Measurements from ENCODE around the gene GABRB2. TPM values are rescaled to one million over a fixed set of nuclear protein-coding genes. Genes with fewer than 3 reads are reported as not detected.

GABRB2 gene
- total and polyA plus RNA-seq, 8 donors, result 0.05 to 0.41 (median 0.17) TPM; not detected in 3

DNA sequence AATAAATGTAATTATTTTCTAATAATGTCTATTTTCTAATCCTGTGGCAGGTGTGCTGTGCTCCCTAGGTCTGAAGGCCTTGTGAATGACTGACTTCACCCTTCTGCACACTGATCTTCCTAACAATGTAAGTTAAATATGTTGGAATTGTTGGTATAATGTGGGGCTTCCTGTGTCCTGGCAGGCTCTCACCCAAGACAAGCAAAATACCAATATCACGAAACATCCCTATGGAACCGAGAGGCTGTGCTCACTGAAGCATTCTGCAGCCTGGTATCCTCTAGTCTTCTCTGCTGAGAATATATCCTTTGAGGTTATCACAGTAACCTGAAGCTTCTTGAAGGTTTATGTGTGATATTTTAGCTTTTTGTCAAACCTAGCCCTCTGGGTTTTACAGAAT is 159.4 kb downstream of the GABRB2 start:
- H3K9me3 ChIP-seq, result no peaks in the 10 kb centered on the region
- H3K4me3 ChIP-seq, result no peak overlapping the region
- ATAC-seq (no peak), FAIRE-seq (no peak), DNase-seq (no peak)
- no peaks in the 10 kb centered on the region for H3K27me3 ChIP-seq
- TF ChIP-seq, protein P1, sequence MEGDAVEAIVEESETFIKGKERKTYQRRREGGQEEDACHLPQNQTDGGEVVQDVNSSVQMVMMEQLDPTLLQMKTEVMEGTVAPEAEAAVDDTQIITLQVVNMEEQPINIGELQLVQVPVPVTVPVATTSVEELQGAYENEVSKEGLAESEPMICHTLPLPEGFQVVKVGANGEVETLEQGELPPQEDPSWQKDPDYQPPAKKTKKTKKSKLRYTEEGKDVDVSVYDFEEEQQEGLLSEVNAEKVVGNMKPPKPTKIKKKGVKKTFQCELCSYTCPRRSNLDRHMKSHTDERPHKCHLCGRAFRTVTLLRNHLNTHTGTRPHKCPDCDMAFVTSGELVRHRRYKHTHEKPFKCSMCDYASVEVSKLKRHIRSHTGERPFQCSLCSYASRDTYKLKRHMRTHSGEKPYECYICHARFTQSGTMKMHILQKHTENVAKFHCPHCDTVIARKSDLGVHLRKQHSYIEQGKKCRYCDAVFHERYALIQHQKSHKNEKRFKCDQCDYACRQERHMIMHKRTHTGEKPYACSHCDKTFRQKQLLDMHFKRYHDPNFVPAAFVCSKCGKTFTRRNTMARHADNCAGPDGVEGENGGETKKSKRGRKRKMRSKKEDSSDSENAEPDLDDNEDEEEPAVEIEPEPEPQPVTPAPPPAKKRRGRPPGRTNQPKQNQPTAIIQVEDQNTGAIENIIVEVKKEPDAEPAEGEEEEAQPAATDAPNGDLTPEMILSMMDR (IDR thresholded peaks at IDR 0.05), result no peak
- H3K4me1 ChIP-seq, result no peaks in the 10 kb centered on the region
- H3K27ac ChIP-seq, result no peak overlapping the region
- intact Hi-C loops (cut with DNase I), result no loop called here
- 95 to 98% methylated on average over 2 of the region's 2 CpGs for WGBS, 2 donors
- no peaks in the 10 kb centered on the region for H3K36me3 ChIP-seq

DNA sequence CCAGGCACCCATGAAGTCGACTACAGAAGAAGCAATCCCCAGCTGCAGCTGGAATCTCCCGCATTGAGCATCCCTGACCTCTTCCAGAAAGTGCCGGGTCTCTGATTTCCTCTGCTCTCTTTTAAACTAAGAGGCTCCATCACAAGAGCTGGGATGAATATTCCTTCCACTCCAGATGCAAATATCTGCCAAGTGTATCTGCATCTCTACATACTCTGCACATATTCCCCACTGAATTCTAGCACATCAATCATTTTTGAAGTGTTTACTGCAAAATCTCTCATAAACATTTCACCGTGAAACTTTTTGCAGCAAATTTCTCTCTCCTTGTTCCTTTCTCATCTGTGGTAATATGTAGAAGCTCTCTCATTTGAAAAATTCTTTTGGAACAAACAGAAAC is 161.5 kb downstream of the GABRB2 start:
- no peak for DNase-seq
- Histone ChIP-seq H3K4me1 (no peaks in the 10 kb centered on the region), H3K27me3 (no peaks in the 10 kb centered on the region), H3K4me3 (no peak overlapping the region), H3K36me3 (no peaks in the 10 kb centered on the region), H3K9me3 (no peaks in the 10 kb centered on the region), H3K27ac (no peak overlapping the region)
- intact Hi-C loops (cut with DNase I), result no loop called here
- FAIRE-seq, result no peak
- TF ChIP-seq, protein P1 (IDR thresholded peaks at IDR 0.05), result no peak
- no peak for ATAC-seq
- WGBS, 2 donors, result 67 to 80% methylated on average over 4 of the region's 4 CpGs

DNA sequence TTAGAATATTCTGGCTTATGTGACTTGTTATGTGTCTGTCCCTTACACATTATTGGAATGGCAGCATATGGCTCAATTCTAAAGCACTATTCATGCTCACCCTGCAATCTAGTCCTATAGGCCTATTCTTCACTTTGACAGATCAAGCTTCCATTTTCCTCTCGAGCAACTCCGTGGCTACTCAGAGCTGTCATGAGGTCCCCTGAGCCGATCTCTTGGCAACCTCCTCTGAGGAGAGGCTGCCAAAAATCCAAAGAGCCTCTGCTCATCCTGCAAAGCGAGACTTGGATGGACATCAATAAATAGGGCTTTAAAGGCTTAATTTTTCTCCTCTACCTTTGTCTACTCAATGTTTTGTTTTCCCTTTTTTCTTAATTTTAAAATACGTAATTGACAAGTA is 163.8 kb downstream of the GABRB2 start:
- DNase-seq (no peak), ATAC-seq (no peak), FAIRE-seq (no peak)
- Histone ChIP-seq H3K4me1 (no peaks in the 10 kb centered on the region), H3K27me3 (no peaks in the 10 kb centered on the region), H3K36me3 (no peaks in the 10 kb centered on the region), H3K4me3 (no peak overlapping the region), H3K9me3 (no peaks in the 10 kb centered on the region), H3K27ac (no peak overlapping the region)
- TF ChIP-seq, protein P1 (IDR thresholded peaks at IDR 0.05), result no peak
- WGBS, 2 donors, result 80 to 93% methylated on average over 5 of the region's 5 CpGs
- intact Hi-C loops (cut with DNase I), result no loop called here

DNA sequence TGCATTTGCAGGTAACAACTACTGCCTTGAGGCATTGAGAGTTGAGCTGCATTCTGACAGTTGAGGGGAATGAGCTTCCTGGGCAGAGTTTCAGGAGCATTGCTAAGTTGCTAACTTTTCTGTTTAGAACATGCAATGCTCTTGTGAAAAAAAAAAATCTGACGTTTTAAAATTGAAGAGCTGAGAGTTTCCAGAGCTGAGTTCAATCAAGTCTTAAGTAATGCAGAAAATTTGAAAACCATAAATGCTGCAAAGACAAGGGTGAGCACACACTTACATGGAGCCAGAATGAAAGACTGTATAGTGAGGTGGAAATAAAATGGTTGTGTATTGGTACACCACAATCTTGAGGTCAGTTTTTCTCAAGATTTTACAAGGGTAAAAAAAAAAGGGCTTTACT is 166.0 kb downstream of the GABRB2 start:
- TF ChIP-seq, protein P1 (IDR thresholded peaks at IDR 0.05), result no peak
- no peak for FAIRE-seq
- no peak for ATAC-seq

DNA sequence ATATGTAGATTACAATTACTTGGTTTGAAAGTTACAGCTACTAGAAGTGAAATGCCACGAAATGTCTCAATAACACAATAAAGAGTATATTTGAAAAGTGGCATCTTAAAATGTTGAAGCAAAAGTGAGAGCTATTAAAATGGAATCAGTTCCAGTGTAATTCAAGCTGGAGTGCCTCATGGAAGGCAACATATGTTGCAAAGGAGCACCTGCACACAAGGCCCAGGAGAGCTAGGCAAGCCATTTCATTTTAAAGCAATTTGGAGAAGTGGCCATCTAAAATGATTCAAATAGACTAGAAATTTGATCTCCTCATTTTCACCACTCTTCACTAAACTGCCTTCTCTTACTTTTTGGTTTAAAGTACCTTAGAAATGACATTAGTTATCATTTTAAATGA is 167.8 kb downstream of the GABRB2 start:
- FAIRE-seq (no peak), ATAC-seq (no peak), DNase-seq (no peak)
- Histone ChIP-seq H3K4me3 (no peak overlapping the region), H3K9me3 (no peaks in the 10 kb centered on the region), H3K4me1 (no peaks in the 10 kb centered on the region), H3K27ac (no peak overlapping the region), H3K36me3 (no peaks in the 10 kb centered on the region), H3K27me3 (no peaks in the 10 kb centered on the region)
- intact Hi-C loops (cut with DNase I), result no loop called here
- TF ChIP-seq, protein P1 (IDR thresholded peaks at IDR 0.05), result no peak
- 83 to 96% methylated on average over 1 of the region's 1 CpG for WGBS, 2 donors

More for the DNA sequence above, 166.0 kb downstream of the GABRB2 start:
- H3K9me3 ChIP-seq, result no peaks in the 10 kb centered on the region
- DNase-seq, result no peak
- H3K4me3 ChIP-seq, result no peak overlapping the region
- no peaks in the 10 kb centered on the region for H3K4me1 ChIP-seq
- no peak overlapping the region for H3K27ac ChIP-seq
- intact Hi-C loops (cut with DNase I), result no loop called here
- no peaks in the 10 kb centered on the region for H3K36me3 ChIP-seq
- WGBS, 2 donors, result 22 to 23% methylated on average over 1 of the region's 1 CpG
- H3K27me3 ChIP-seq, result no peaks in the 10 kb centered on the region

All from pancreas (tissue), 10 donors.